ENCODE data around the gene MICOS13. TPM values are rescaled to one million over a fixed set of nuclear protein-coding genes. Genes with fewer than 3 reads are reported as not detected.

MICOS13 gene
- total RNA-seq, 1 donor: 21.0 TPM

GRCh38 chr19:5711025-5711424 lies 30.7 kb upstream of the MICOS13 start:
- H3K4me1 ChIP-seq (ENCODE audit: insufficient read depth, low read length): no peaks in the 10 kb centered on the region
- TF ChIP-seq, protein P1, sequence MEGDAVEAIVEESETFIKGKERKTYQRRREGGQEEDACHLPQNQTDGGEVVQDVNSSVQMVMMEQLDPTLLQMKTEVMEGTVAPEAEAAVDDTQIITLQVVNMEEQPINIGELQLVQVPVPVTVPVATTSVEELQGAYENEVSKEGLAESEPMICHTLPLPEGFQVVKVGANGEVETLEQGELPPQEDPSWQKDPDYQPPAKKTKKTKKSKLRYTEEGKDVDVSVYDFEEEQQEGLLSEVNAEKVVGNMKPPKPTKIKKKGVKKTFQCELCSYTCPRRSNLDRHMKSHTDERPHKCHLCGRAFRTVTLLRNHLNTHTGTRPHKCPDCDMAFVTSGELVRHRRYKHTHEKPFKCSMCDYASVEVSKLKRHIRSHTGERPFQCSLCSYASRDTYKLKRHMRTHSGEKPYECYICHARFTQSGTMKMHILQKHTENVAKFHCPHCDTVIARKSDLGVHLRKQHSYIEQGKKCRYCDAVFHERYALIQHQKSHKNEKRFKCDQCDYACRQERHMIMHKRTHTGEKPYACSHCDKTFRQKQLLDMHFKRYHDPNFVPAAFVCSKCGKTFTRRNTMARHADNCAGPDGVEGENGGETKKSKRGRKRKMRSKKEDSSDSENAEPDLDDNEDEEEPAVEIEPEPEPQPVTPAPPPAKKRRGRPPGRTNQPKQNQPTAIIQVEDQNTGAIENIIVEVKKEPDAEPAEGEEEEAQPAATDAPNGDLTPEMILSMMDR (IDR thresholded peaks at IDR 0.05; ENCODE audit: extremely low read depth, low read depth, low read length): no peak
- H3K79me2 ChIP-seq (ENCODE audit: insufficient read depth, low read length): peaks cover 30% of the 10 kb centered on the region
- no peak overlapping the region for H3K4me3 ChIP-seq (ENCODE audit: insufficient read depth, low read length)
- no peak overlapping the region for H3K27ac ChIP-seq (ENCODE audit: low read depth, low read length)
- H4K20me1 ChIP-seq (ENCODE audit: insufficient read depth, low read length): peaks cover 7% of the 10 kb centered on the region
- no peaks in the 10 kb centered on the region for H3K27me3 ChIP-seq (ENCODE audit: insufficient read depth, low read length)
- no peak overlapping the region for H2AFZ ChIP-seq (ENCODE audit: low read length)
- H3K9me3 ChIP-seq (ENCODE audit: low read depth, low read length): no peaks in the 10 kb centered on the region
- H3K4me2 ChIP-seq (ENCODE audit: insufficient read depth, low read length): no peak overlapping the region
- H3K36me3 ChIP-seq (ENCODE audit: insufficient read depth, low read length): peaks cover 48% of the 10 kb centered on the region
- DNase-seq (ENCODE audit: insufficient read length, low spot score, missing footprints): no peak

DNA sequence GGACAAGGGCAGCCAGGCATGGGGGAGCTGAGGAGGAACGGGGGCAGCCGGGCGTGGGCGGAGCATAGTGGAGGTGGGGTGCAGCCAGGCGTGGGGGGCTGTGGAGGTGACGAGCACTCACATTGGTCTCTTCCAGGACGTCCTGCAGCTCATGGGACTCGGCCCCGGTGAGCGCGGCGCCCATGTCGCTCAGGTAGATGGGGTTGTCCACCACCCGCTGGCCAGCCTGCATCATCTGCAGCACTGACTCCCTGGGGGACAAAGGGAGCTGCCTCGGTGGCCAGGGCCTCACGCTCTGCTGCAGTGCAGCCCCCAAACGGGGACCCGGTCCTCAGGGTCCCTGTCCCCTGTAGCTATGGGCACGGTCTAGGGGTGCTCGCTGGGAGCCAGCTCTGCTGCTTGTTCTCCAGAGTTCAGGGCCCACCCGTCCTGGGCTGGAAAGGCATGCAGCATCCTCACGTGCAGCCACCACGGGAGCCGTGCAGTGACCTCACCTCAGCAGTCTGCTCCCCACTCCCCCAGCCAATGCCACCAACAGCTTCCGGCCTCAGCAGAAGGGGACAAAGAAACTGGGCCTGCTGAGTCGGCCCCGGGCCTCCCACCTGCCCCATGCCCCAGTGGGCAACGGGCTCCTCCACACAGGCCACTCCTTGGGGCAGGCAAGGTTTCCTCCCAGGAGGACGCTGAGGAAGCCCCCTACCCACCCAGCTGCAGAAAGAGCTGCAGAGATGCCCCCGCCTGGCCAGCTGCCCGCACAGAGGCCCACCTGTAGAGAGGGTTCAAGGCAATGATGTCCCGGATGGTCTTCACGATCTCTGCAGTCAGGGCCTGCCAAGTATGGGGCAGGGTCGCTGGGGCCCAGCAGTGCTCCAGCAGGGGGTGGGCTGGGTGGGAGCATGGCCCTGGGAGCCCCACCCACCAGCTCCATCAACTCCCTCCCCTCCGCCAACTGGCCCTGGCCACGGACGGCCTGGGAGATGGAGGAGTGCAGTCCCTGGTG lies 27.6 kb upstream of the MICOS13 start:
- no peak overlapping the region for H2AFZ ChIP-seq (ENCODE audit: low read length)
- H3K9me3 ChIP-seq (ENCODE audit: low read depth, low read length): no peaks in the 10 kb centered on the region
- no peaks in the 10 kb centered on the region for H3K4me1 ChIP-seq (ENCODE audit: insufficient read depth, low read length)
- peak; percentile 73 for DNase-seq (ENCODE audit: insufficient read length, low spot score, missing footprints)
- H3K79me2 ChIP-seq (ENCODE audit: insufficient read depth, low read length): peaks cover 6% of the 10 kb centered on the region
- H4K20me1 ChIP-seq (ENCODE audit: insufficient read depth, low read length): peaks cover 7% of the 10 kb centered on the region
- no peaks in the 10 kb centered on the region for H3K27me3 ChIP-seq (ENCODE audit: insufficient read depth, low read length)
- peaks cover 62% of the 10 kb centered on the region for H3K36me3 ChIP-seq (ENCODE audit: insufficient read depth, low read length)
- H3K27ac ChIP-seq (ENCODE audit: low read depth, low read length): no peak overlapping the region
- TF ChIP-seq, protein P1 (IDR thresholded peaks at IDR 0.05; ENCODE audit: extremely low read depth, low read depth, low read length): no peak
- H3K4me2 ChIP-seq (ENCODE audit: insufficient read depth, low read length): no peak overlapping the region
- no peak overlapping the region for H3K4me3 ChIP-seq (ENCODE audit: insufficient read depth, low read length)

- H3K36me3 ChIP-seq (ENCODE audit: insufficient read depth, low read length): peaks cover 54% of the 10 kb centered on the region
- H3K79me2 ChIP-seq (ENCODE audit: insufficient read depth, low read length): peaks cover 4% of the 10 kb centered on the region
Measured at GRCh38 chr19:5706876-5707573, 26.7 kb upstream of the MICOS13 start.

More at GRCh38 chr19:5706876-5707573, 26.7 kb upstream of the MICOS13 start:
- peak; percentile 65 for DNase-seq (ENCODE audit: insufficient read length, low spot score, missing footprints)
- H3K4me1 ChIP-seq (ENCODE audit: insufficient read depth, low read length): no peaks in the 10 kb centered on the region
- H3K9me3 ChIP-seq (ENCODE audit: low read depth, low read length): no peaks in the 10 kb centered on the region
- no peak overlapping the region for H2AFZ ChIP-seq (ENCODE audit: low read length)
- TF ChIP-seq, protein P1 (IDR thresholded peaks at IDR 0.05; ENCODE audit: extremely low read depth, low read depth, low read length): no peak
- H3K27me3 ChIP-seq (ENCODE audit: insufficient read depth, low read length): no peaks in the 10 kb centered on the region
- H4K20me1 ChIP-seq (ENCODE audit: insufficient read depth, low read length): peaks cover 4% of the 10 kb centered on the region
- no peak overlapping the region for H3K4me2 ChIP-seq (ENCODE audit: insufficient read depth, low read length)
- H3K27ac ChIP-seq (ENCODE audit: low read depth, low read length): no peak overlapping the region
- no peak overlapping the region for H3K4me3 ChIP-seq (ENCODE audit: insufficient read depth, low read length)

All from osteoblast (primary cell).